Skeletal muscle satellite cell (primary cell): ENCODE results near the gene INO80D. TPM values are rescaled to one million over a fixed set of nuclear protein-coding genes. Genes with fewer than 3 reads are reported as not detected.

ENCODE experiments used
- H3K27me3 ChIP-seq: 2 replicates; pipeline ENCODE4 v1.7.0; 2013; ENCODE audit warnings: low read length; ENCODE audit not compliant: control insufficient read depth, insufficient read depth
- H3K36me3 ChIP-seq: 2 replicates; pipeline ENCODE4 v1.7.0; 2013; ENCODE audit warnings: mild to moderate bottlenecking, control low read depth, low read length; ENCODE audit not compliant: insufficient read depth
- H3K4me1 ChIP-seq: 2 replicates; pipeline ENCODE4 v1.7.0; 2013; ENCODE audit warnings: low read length; ENCODE audit not compliant: control insufficient read depth, insufficient read depth
- H3K4me2 ChIP-seq: 2 replicates; pipeline ENCODE4 v1.7.0; 2013; ENCODE audit warnings: mild to moderate bottlenecking, low read length
- H3K4me3 ChIP-seq: 2 replicates; pipeline ENCODE4 v1.7.0; 2013; ENCODE audit warnings: low read length
- H3K9ac ChIP-seq: 2 replicates; pipeline ENCODE4 v1.7.0; 2013; ENCODE audit warnings: mild to moderate bottlenecking, low read depth, low read length, moderate library complexity
- H3K9me3 ChIP-seq: replicated peaks from 2 replicates; pipeline ENCODE4 v1.7.0; 2013; ENCODE audit warnings: mild to moderate bottlenecking, control low read depth, low read length
- small RNA-seq: library from RNA; depleted of rRNA; stranded (forward); fragments of <200 nt; gene quantifications from one replicate; pipeline ENCODE3, GENCODE V24; 2012

INO80D gene

GRCh38 chr2:205947621-205948495 is 138.1 kb downstream of the INO80D start:
- Histone ChIP-seq H3K4me3 (peak overlapping the region; percentile 19), H3K27me3 (no peaks in the 10 kb centered on the region), H3K9ac (peak overlapping the region; percentile 19), H3K4me2 (peak overlapping the region; percentile 77), H3K9me3 (no peaks in the 10 kb centered on the region), H3K4me1 (peaks cover 9% of the 10 kb centered on the region), H3K36me3 (no peaks in the 10 kb centered on the region)

- no peak overlapping the region for H3K9ac ChIP-seq
- H3K9me3 ChIP-seq, result no peaks in the 10 kb centered on the region
- no peaks in the 10 kb centered on the region for H3K27me3 ChIP-seq
- no peak overlapping the region for H3K4me2 ChIP-seq
- H3K4me1 ChIP-seq, result peaks cover 9% of the 10 kb centered on the region
- H3K4me3 ChIP-seq, result no peak overlapping the region
- no peaks in the 10 kb centered on the region for H3K36me3 ChIP-seq
These were observed 139.7 kb downstream of the INO80D start for GRCh38 chr2:205946226-205946625.

Small RNAs within 50 kb of the gene (small RNA-seq; reads per million reads assigned to genes)
- gene RF00006 (not detected), gene RF00019 (not detected)
